Nephron progenitor cell (in vitro differentiated cells): ENCODE results near the gene VSX1.

Experiments
- DNase-seq: peaks from one replicate; pipeline ENCODE4 v3.0.0; 2021
- H3K27ac Mint-ChIP-seq: 2 replicates; pipeline ENCODE4 v1.8.0; 2021; ENCODE audit warnings: mild to moderate bottlenecking, moderate library complexity, mixed read lengths
- H3K27me3 Mint-ChIP-seq: 2 replicates; pipeline ENCODE4 v1.8.0; 2021; ENCODE audit warnings: mild to moderate bottlenecking, low read depth, mixed read lengths; ENCODE audit not compliant: poor library complexity
- H3K36me3 Mint-ChIP-seq: 2 replicates; pipeline ENCODE4 v1.8.0; 2021; ENCODE audit warnings: low read depth, mixed read lengths
- H3K4me1 Mint-ChIP-seq: 2 replicates; pipeline ENCODE4 v1.8.0; 2021; ENCODE audit warnings: mixed read lengths
- H3K4me3 Mint-ChIP-seq: 2 replicates; pipeline ENCODE4 v1.8.0; 2021; ENCODE audit warnings: mild to moderate bottlenecking, moderate library complexity, mixed read lengths
- H3K9me3 Mint-ChIP-seq: 2 replicates; pipeline ENCODE4 v1.8.0; 2021; ENCODE audit warnings: mild to moderate bottlenecking, moderate library complexity, mixed read lengths
- CTCF ChIP-seq: fragments of 200-600 bp; sonication (generic); IDR thresholded peaks from 2 replicates; pipeline ENCODE4 v1.5.0; 2021; ENCODE audit warnings: antibody characterized with exemption

The VSX1 gene

GRCh38 chr20:25090492-25091429 lies 8.8 kb upstream of the VSX1 start:
- Mint-ChIP-seq H3K9me3 (peaks cover 4% of the 10 kb centered on the region), H3K4me3 (no peak overlapping the region), H3K27me3 (peaks cover 79% of the 10 kb centered on the region)

GRCh38 chr20:25089662-25090061 lies 7.7 kb upstream of the VSX1 start:
- Mint-ChIP-seq H3K27ac (no peak overlapping the region), H3K4me1 (no peaks in the 10 kb centered on the region), H3K4me3 (no peak overlapping the region), H3K9me3 (peaks cover 8% of the 10 kb centered on the region), H3K36me3 (no peaks in the 10 kb centered on the region), H3K27me3 (peaks cover 79% of the 10 kb centered on the region)
- no peak for DNase-seq
- TF ChIP-seq CTCF, result no peak

More at GRCh38 chr20:25090492-25091429, 8.8 kb upstream of the VSX1 start:
- Mint-ChIP-seq H3K27ac (no peak overlapping the region), H3K36me3 (no peaks in the 10 kb centered on the region), H3K4me1 (no peaks in the 10 kb centered on the region)
- no peak for DNase-seq
- no peak for TF ChIP-seq CTCF

- peaks cover 80% of the 10 kb centered on the region for H3K27me3 Mint-ChIP-seq
- TF ChIP-seq CTCF, result no peak
- H3K27ac Mint-ChIP-seq, result no peak overlapping the region
- no peak for DNase-seq
- no peak overlapping the region for H3K4me3 Mint-ChIP-seq
- H3K9me3 Mint-ChIP-seq, result peaks cover 8% of the 10 kb centered on the region
- no peaks in the 10 kb centered on the region for H3K4me1 Mint-ChIP-seq
- H3K36me3 Mint-ChIP-seq, result no peaks in the 10 kb centered on the region
These were observed 7.2 kb upstream of the VSX1 start for GRCh38 chr20:25089096-25089495.

GRCh38 chr20:25088267-25088666 lies 6.3 kb upstream of the VSX1 start:
- TF ChIP-seq CTCF, result no peak
- DNase-seq, result no peak
- peaks cover 8% of the 10 kb centered on the region for H3K9me3 Mint-ChIP-seq
- peaks cover 84% of the 10 kb centered on the region for H3K27me3 Mint-ChIP-seq
- no peak overlapping the region for H3K4me3 Mint-ChIP-seq
- no peaks in the 10 kb centered on the region for H3K4me1 Mint-ChIP-seq
- H3K27ac Mint-ChIP-seq, result no peak overlapping the region
- H3K36me3 Mint-ChIP-seq, result no peaks in the 10 kb centered on the region

- no peak for DNase-seq
- H3K27me3 Mint-ChIP-seq, result peaks cover 90% of the 10 kb centered on the region
- TF ChIP-seq CTCF, result no peak
These were observed 5.4 kb upstream of the VSX1 start for GRCh38 chr20:25087186-25087929.

More at GRCh38 chr20:25087186-25087929, 5.4 kb upstream of the VSX1 start:
- Mint-ChIP-seq H3K27ac (no peak overlapping the region), H3K4me3 (no peak overlapping the region), H3K4me1 (no peaks in the 10 kb centered on the region), H3K36me3 (no peaks in the 10 kb centered on the region), H3K9me3 (peaks cover 8% of the 10 kb centered on the region)
